Right lobe of liver (tissue), 4 donors: ENCODE results near the gene RELN.

Experiments used
- CTCF ChIP-seq, 4 donors: fragments of 200-600 bp in 3 of 4; fragments of 450-650 bp in 1 of 4; IDR thresholded peaks; one replicate each; pipeline versions ENCODE4 v1.5.1 to v1.8.0; 2016 to 2022; ENCODE audit warnings: antibody characterized with exemption in 4 of 4, mild to moderate bottlenecking in 2 of 4
- POLR2A ChIP-seq: fragments of 450-650 bp; IDR thresholded peaks from one replicate; pipeline ENCODE4 v1.6.1; 2017; ENCODE audit warnings: antibody characterized with exemption, mild to moderate bottlenecking
- donor health status: DM: no; HTN: no; CAD: no.
- donor health status: DM: no; HTN: no; CAD: no.
- donor health status: DM: no; HTN: yes; CAD: no.

DNA sequence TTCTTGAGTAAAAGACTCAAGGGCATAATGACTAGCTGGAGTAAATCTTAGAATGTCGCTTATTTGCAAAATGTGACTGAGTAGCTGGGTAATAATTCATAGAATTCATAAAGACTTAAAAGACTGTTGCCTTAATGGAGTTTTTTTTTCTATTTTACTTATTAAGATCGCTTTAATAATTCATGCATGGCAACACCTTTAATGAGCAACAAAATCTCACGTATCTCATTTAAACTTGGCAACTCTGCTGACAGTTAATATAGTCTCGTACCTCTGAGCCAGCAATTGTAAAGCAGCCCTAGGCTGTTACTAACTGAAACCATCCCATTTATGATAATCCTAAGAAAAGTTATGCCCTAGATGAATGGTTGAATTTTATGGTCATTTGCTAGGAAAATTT is 455.7 kb downstream of the RELN start:
- TF ChIP-seq POLR2A = no peak
- no peak for TF ChIP-seq CTCF (IDR thresholded peaks at IDR 0.05)
